Esophagus squamous epithelium (tissue), 4 donors: ENCODE data around the gene STYXL1.

Experiments
- CTCF ChIP-seq, 6 experiments: fragments of 450-650 bp in 4 of 6; fragments of 200-600 bp in 2 of 6; sonication (generic) in 2 of 6; IDR thresholded peaks; one replicate each; pipeline ENCODE4 v1.5.1; 2016 to 2019; ENCODE audit warnings: antibody characterized with exemption in 6 of 6, mild to moderate bottlenecking in 4 of 6, moderate library complexity in 4 of 6
- POLR2A ChIP-seq, 4 donors: fragments of 450-650 bp; IDR thresholded peaks; one replicate each; pipeline ENCODE4 v1.6.1; 2017; ENCODE audit warnings: antibody characterized with exemption in 4 of 4, mild to moderate bottlenecking in 4 of 4, moderate library complexity in 3 of 4

- TF ChIP-seq CTCF (IDR thresholded peaks at IDR 0.05) = no peak
- no peak for TF ChIP-seq POLR2A (IDR thresholded peaks at IDR 0.05)
These were observed 79.8 kb downstream of the STYXL1 start for GRCh38 chr7:75968012-75968411.
